Measurements from ENCODE around the gene MID1.

MID1 gene

GRCh38 chrX:10492250-10492649, 128.1 kb downstream of the MID1 start:
- TF ChIP-seq ZNF280C (tag by site-specific recombination; IDR thresholded peaks at IDR 0.05) (no peak), YY1 (tag by site-specific recombination; IDR thresholded peaks at IDR 0.05) (no peak), ZBTB44 (tag by site-specific recombination; IDR thresholded peaks at IDR 0.05) (no peak), ZBTB7A (tag by site-specific recombination; IDR thresholded peaks at IDR 0.05; ENCODE audit: low read depth) (no peak), ZNF555 (tag by site-specific recombination; conservative IDR thresholded peaks at IDR 0.05) (no peak), SP7 (tag by site-specific recombination; IDR thresholded peaks at IDR 0.05) (no peak), ZNF777 (tag by site-specific recombination; IDR thresholded peaks at IDR 0.05; ENCODE audit: borderline replicate concordance) (no peak), ZNF292 (tag by site-specific recombination; IDR thresholded peaks at IDR 0.05; ENCODE audit: borderline replicate concordance, low read depth) (no peak), ZNF610 (tag by site-specific recombination; IDR thresholded peaks at IDR 0.05; ENCODE audit: borderline replicate concordance) (no peak), CTCF (tag by site-specific recombination; IDR thresholded peaks at IDR 0.05) (no peak), ZNF391 (tag by site-specific recombination; IDR thresholded peaks at IDR 0.05; ENCODE audit: borderline replicate concordance, low read depth) (no peak), ZNF518A (tag by site-specific recombination; conservative IDR thresholded peaks at IDR 0.05; ENCODE audit: low read depth) (no peak), ZNF548 (tag by site-specific recombination; IDR thresholded peaks at IDR 0.05) (no peak)
- Histone ChIP-seq H3K4me1 (ENCODE audit: control insufficient read depth, insufficient read depth, low read length) (no peaks in the 10 kb centered on the region), H3K4me3 (ENCODE audit: low read depth, low read length) (no peak overlapping the region), H3K36me3 (ENCODE audit: control insufficient read depth in 2 of 2, insufficient read depth in 1 of 2, low read length in 2 of 2) (peaks cover 0 to 50% of the 10 kb centered on the region in 2 experiments; a peak in 2 of 3 replicates), H3K9me3 (ENCODE audit: control insufficient read depth, insufficient read depth, low read depth, low read length) (no peaks in the 10 kb centered on the region), H3K27ac (ENCODE audit: extremely low read depth, low read depth, low read length) (no peak overlapping the region)
- POLR2A ChIA-PET: no interaction called here
- CTCF ChIA-PET: no interaction called here

GRCh38 chrX:10486373-10486772, 134.0 kb downstream of the MID1 start:
- POLR2A ChIA-PET: no interaction called here
- Histone ChIP-seq H3K4me1 (ENCODE audit: control insufficient read depth, insufficient read depth, low read length) (no peaks in the 10 kb centered on the region), H3K4me3 (ENCODE audit: low read depth, low read length) (no peak overlapping the region), H3K9me3 (ENCODE audit: control insufficient read depth, insufficient read depth, low read depth, low read length) (no peaks in the 10 kb centered on the region), H3K27ac (ENCODE audit: extremely low read depth, low read depth, low read length) (no peak overlapping the region), H3K36me3 (ENCODE audit: control insufficient read depth in 2 of 2, insufficient read depth in 1 of 2, low read length in 2 of 2) (peaks cover 0 to 34% of the 10 kb centered on the region in 2 experiments; a peak in 1 of 3 replicates)
- CTCF ChIA-PET: no interaction called here
- TF ChIP-seq ZNF280D (tag by site-specific recombination; IDR thresholded peaks at IDR 0.05) (no peak), ZSCAN30 (tag by site-specific recombination; IDR thresholded peaks at IDR 0.05) (no peak), REST (tag by site-specific recombination; IDR thresholded peaks at IDR 0.05) (no peak), ZNF302 (tag by site-specific recombination; IDR thresholded peaks at IDR 0.05; ENCODE audit: low read depth) (no peak)
